ENCODE measurements around the gene LAGE3.
A peak's percentile ranks its signal among the peaks of the same experiment; 100 is the strongest.

LAGE3 gene

GRCh38 chrX:154448484-154448883 is 30.6 kb downstream of the LAGE3 start:
- Histone ChIP-seq H3K27me3 (no peaks in the 10 kb centered on the region), H3K4me1 (peaks cover 0 to 19% (median 11%) of the 10 kb centered on the region in 4 donors), H3K27ac (no peak overlapping the region), H3K36me3 (peaks cover 12 to 30% (median 23%) of the 10 kb centered on the region in 3 donors), H3K4me3 (no peak overlapping the region), H3K9me3 (no peaks in the 10 kb centered on the region)
- TF ChIP-seq CTCF (IDR thresholded peaks at IDR 0.05), result no peak
- intact Hi-C loops (cut with DNase I; ENCODE audit: low total_unique reads), result no loop called here
- DNase-seq, result no peak

GRCh38 chrX:154446430-154446829 is 32.7 kb downstream of the LAGE3 start:
- Histone ChIP-seq H3K9me3 (no peaks in the 10 kb centered on the region), H3K4me1 (peaks cover 0 to 22% (median 11%) of the 10 kb centered on the region in 4 donors), H3K36me3 (peaks cover 16 to 48% (median 35%) of the 10 kb centered on the region in 3 donors), H3K27ac (no peak overlapping the region), H3K27me3 (no peaks in the 10 kb centered on the region), H3K4me3 (no peak overlapping the region)
- TF ChIP-seq CTCF (IDR thresholded peaks at IDR 0.05), result no peak
- intact Hi-C loops (cut with DNase I; ENCODE audit: low total_unique reads), result no loop called here
- DNase-seq, result no peak

GRCh38 chrX:154445776-154446175 is 33.3 kb downstream of the LAGE3 start:
- H3K4me3 ChIP-seq, result no peak overlapping the region
- no peak overlapping the region for H3K27ac ChIP-seq
- no peaks in the 10 kb centered on the region for H3K9me3 ChIP-seq
- no peaks in the 10 kb centered on the region for H3K27me3 ChIP-seq
- H3K4me1 ChIP-seq, result peaks cover 0 to 22% (median 11%) of the 10 kb centered on the region in 4 donors
- DNase-seq, result no peak
- no peak for TF ChIP-seq CTCF (IDR thresholded peaks at IDR 0.05)
- H3K36me3 ChIP-seq, result peaks cover 16 to 52% (median 36%) of the 10 kb centered on the region in 3 donors
- intact Hi-C loops (cut with DNase I; ENCODE audit: low total_unique reads), result no loop called here

- TF ChIP-seq CTCF (IDR thresholded peaks at IDR 0.05), result no peak
- peaks cover 0 to 22% (median 11%) of the 10 kb centered on the region in 4 donors for H3K4me1 ChIP-seq
- no peaks in the 10 kb centered on the region for H3K9me3 ChIP-seq
- H3K36me3 ChIP-seq, result peaks cover 16 to 43% (median 31%) of the 10 kb centered on the region in 3 donors
- no peaks in the 10 kb centered on the region for H3K27me3 ChIP-seq
- no peak for DNase-seq
- intact Hi-C loops (cut with DNase I; ENCODE audit: low total_unique reads), result no loop called here
- peak overlapping the region; percentile 64 to 69 for H3K4me3 ChIP-seq
- peak overlapping the region; percentile 83 to 91 for H3K27ac ChIP-seq
These were observed 34.3 kb downstream of the LAGE3 start for GRCh38 chrX:154444755-154445246.

GRCh38 chrX:154443992-154444754 is 34.9 kb downstream of the LAGE3 start, which contains the start of gene FAM50A:
FAM50A (plus strand) TSS chrX:154444141; CDS start chrX:154444236, 95 bp downstream.
- H3K4me1 ChIP-seq, result peaks cover 0 to 22% (median 12%) of the 10 kb centered on the region in 4 donors
- peaks cover 15 to 37% (median 24%) of the 10 kb centered on the region in 3 donors for H3K36me3 ChIP-seq
- peak; percentile 71 to 90 for DNase-seq

More at GRCh38 chrX:154443992-154444754, 34.9 kb downstream of the LAGE3 start, which contains the start of gene FAM50A:
- Histone ChIP-seq H3K4me3 (peak within 1 kb of the TSS; percentile 64 to 69), H3K9me3 (no peaks in the 10 kb centered on the region), H3K27ac (peak within 1 kb of the TSS; percentile 83 to 91), H3K27me3 (no peaks in the 10 kb centered on the region)
- no peak for TF ChIP-seq CTCF (IDR thresholded peaks at IDR 0.05)
- intact Hi-C loops (cut with DNase I; ENCODE audit: low total_unique reads), result no loop called here

Measured in tibial artery (tissue), 4 donors.